Ecto neural progenitor cell (in vitro differentiated cells): ENCODE measurements around the gene PTX4.

Experiments
- DNase-seq: peaks from one replicate; pipeline ENCODE4 v3.0.0-alpha.2; 2018; ENCODE audit warnings: low spot score

The PTX4 gene

DNA sequence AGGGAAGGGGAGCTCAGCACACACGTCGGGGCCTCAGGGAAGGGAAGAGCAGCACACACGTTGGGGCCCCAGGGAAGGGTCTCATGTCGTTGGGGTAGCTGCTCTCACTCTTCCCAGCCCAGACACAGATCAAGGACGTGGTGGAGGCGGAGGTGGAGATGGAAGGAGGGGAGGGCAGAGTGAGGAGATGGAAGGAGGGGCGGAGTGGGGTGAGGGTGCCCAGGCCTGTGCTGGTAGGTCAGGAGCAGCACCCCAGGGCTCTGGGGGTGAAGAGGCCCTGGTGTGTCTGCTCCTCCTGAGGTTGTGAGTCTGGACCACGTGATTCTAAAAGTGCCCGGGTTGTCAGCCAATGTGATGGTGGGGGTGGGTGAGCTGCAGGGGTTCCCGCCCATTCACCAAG is 28.8 kb downstream of the PTX4 start:
- no peak for DNase-seq

DNA sequence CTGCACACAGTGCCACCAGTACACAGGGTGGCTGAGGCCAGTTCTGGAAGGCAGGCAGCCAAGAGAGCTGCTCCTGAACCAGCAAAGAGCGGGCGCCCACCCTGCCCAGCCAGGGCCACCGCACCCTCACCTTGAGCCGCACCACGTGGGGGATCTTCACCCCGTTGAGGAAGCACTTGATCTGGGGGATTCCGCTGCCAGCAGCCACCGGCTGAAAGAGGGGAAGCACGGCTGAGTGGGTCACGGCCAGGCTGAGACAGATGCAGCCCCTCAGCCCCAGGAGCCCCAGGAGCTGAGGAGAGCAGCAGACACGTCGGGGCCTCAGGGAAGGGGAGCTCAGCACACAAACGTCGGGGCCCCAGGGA is 29.8 kb downstream of the PTX4 start:
- DNase-seq = no peak

DNA sequence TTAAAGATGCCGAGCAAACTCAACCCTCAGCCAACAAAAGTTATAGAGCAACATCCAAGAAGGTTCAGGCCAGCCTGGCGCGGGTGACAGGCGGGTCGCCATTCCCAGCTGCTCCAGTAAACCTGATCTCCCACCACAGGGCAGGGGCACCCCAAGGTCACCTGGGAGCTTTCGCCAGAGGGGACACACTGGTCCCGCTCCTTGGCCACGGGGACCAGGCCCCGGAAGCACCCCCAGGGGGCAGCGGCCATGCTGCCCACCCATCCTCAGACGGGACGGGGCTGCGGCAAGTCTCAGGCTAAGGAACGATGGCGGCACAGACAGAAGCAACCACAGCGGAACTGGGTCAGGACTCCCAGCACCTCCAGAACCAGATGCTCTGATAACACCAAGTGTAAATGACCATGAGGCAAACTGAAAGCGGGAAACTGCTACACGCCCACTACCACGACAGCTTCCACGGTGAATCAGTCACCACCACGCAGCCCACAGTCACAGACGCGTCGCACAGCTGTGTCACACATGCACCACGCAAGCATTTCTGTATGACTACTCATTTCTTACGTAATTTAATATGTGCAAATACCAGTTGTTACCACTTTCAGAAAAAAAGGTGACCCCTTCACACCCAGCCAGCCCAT is 30.3 kb downstream of the PTX4 start:
- DNase-seq = no peak

DNA sequence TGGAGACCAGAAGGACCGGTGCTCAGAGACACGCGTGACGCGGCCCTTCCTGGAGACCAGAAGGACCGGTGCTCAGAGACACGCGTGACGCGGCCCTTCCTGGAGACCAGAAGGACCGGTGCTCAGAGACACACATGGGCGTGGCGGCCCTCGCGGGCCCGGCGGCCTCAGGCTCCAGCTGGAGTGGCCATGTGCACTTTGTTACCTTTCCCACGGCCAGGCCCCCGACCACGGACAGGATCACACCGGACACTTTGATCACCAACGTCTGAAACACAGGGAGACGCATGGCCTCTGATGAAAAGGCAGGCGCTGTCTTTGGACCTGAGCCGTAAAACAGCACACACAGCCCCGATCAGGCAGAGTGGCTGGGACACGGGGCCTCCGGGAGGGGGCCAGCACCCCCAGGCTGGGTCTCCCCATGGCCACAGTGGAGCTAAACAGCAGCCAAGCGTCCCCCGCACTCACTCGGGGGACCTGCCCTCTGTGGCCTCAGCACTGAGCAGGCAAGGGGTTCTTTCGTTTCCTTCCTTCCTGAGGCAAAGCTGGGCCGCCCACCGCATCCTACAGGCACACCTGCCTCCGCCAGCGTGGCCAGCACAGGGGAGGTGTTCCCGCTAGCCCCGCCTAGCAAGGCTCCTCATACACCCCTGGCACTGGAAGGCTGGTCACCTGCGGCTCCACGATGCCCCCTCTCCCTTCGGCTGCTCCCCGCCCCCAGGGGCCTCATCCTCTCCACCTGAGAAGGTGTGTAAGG is 31.1 kb downstream of the PTX4 start:
- no peak for DNase-seq

DNA sequence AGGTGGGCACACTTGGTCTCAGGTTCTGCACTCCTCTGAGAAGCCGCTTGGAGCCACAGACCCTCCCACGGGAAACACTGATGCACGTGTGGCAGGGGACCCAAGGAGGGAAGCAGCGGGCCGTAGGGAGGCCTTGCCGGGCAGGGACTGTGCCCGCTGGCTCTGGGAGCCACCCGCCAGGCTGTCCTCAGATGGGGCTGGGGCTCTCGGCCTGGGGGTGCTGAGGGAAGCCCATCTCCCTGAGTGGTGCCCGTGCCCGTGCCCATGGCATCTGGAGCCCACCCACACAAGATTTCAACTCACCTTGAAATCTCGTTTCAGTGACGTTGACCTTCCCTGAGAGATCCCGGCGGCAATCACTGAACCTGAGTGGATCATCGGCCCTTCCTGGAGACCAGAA is 31.8 kb downstream of the PTX4 start:
- no peak for DNase-seq

DNA sequence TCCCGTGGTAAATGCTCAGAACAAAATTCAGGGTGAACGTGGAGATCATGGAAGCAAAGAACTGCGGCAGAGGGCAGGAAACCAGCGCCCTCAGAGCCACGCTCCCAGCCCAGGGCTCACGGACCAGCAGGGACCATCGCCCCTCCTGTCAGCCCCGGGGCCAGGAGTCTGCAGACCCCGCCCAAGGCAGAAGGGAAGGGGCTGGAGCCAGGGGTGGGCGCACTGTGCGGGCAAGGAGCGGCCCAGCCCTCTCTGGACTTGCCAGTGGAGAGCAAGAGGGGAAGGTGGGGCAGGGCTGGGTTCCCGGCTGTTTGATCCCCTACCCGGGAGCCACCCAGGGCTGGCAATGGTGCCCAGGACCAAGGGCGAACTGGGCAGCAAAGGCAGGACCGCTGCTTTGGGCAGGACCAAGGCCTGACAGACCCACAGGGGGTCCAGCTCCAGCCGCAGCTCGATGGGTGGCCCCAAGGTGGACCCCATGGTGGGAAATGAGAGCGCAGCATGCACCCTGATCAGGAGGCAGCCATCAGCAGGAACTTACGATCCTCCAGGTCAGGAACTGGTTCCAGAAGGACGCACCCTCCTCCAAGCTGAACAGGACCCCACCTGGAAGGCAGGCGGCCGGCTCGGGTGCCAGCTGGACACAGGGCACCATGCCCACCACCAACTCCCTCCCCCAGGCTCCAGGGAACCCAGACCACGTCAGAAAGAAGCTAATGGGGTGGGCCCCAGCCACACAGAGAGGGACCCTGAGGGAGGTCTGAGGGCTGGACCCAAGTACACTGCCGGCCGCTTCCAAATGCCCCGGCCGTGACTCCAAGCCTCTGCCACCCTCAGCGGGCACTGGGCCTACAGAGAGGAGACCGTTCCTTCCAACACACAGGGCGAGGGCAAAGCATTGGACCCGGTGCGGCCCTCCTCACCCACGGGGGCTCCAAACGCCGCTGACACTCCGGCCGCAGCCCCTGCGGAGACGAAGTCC is 33.3 kb downstream of the PTX4 start:
- DNase-seq = no peak

DNA sequence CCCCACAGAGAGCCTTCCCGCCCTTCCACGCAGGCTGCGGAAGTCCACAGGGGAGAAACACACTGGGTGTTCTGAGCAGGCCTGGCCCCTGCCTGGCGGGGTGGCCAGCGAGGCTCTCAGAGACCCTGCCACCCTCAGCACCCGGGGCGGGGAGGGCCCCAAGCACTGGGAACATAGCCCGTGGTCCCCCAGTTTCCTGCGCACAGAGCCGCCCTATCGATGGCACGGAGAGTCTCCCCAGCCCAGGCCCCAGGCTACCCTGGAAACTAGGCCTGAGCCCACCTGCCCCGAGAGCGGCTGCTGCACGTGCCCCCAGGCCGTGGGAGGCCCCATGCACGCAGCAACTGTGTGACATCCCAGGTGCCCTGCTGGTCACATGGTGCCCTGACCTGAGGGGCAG is 34.2 kb downstream of the PTX4 start:
- DNase-seq = no peak

DNA sequence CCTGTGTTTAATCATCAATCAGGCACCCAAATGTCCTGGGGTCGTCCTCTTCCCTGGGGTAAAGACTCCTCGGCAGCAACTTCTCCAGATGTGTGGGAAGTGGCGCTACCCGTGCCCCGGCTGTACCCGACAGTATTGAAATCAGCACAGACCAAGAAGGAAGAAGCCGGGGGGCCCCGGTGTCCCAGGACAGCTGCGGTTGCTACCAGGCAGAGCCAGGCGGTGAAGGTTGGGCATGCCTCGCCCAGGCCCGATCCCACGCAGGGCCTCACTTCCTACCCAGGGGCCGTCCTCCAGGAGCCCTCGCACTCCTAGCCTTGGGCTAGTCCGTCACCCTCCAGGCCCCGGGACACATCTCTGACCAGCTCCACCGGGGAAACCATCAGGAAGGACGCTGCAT is 35.4 kb downstream of the PTX4 start:
- DNase-seq = no peak

DNA sequence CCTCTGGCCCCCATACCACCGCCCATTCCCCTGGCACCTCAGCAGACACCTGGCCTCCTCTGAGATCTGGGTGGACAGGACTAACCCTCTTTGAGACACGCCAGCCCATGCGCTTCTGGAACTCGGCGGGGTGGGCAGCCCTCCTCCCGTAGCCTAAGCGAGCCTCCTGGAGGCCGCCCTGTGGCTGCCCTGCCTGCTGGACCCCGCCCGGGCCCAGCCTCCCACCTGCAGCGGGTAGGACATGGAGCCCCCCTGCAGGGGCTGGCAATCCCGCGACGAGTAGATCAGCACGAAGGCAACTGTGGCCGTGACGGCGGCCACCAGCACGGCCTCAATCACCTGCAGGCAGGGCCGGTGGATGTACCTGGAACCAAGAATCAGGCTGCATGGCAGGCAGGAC is 36.2 kb downstream of the PTX4 start:
- DNase-seq = no peak

DNA sequence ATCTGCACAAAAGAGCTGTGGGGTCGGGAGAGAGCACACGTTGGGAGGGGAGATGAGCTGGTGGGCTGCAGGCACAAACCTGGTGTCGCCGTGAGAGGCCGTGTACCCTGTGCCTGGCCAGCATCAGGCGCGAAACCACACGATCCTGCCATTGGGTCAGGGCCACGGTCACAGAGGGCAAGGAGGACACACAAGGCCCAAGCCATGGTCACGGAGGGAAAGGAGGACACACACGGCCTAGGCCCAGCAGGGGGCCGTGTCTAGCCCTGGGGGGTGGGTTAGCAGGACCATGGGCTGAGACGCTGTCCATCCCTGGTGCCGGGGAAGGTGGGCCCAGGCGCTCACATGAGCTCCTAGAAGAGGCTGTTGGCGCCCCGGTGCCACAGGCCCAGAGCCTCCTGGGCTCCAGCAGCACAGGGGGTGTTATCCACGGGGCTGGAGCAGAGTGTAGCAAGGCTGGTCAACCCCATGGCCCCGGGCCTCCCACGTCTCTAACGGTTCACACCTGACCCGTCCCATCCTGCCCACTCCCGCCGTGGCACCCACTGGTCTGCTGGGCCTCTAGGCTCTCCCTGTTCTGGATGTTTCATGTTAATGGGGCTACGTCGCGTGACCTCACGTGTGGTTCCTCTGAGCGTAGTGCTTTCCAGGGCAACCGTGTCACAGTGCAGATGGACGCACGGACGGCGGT is 36.9 kb downstream of the PTX4 start:
- no peak for DNase-seq

DNA sequence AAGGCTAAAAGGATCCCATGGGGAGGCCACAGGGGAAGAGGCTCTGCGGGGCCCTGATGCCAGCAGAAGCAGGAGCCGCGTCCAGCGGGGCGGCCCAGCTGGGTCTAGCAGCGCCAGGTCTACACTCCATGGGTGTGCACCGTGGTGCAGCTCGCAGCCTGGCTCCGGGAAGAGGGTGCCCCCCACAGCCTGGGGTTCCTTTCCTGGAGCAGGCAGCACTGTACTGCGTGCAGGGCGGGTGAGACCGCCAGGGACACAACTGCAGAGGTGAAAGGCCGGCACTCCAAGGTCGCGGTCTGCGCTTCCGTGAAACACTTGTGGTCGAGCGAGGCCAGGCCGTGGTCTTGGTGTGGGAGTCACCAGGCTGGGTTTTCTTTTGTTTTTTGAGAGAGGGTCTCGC is 37.9 kb downstream of the PTX4 start:
- DNase-seq = no peak

DNA sequence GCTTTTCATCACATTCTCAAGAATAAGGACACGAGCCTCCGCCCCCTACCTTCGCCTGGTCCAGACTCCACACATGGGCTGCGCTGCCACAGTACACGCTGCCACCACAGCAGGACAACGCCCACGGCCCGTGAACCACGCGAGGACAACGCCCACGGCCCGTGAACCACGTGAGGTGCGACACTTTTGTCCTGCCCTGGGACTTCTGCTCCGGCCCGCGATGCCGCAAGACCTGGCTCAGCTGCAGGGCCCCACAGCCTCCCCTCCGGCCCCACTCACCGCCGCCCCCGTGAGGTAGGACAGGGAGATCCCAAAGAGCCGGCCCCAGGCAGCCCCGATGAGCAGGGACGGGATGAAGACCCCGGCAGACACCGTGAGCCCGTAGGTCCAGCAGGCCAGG is 38.5 kb downstream of the PTX4 start:
- DNase-seq = no peak

DNA sequence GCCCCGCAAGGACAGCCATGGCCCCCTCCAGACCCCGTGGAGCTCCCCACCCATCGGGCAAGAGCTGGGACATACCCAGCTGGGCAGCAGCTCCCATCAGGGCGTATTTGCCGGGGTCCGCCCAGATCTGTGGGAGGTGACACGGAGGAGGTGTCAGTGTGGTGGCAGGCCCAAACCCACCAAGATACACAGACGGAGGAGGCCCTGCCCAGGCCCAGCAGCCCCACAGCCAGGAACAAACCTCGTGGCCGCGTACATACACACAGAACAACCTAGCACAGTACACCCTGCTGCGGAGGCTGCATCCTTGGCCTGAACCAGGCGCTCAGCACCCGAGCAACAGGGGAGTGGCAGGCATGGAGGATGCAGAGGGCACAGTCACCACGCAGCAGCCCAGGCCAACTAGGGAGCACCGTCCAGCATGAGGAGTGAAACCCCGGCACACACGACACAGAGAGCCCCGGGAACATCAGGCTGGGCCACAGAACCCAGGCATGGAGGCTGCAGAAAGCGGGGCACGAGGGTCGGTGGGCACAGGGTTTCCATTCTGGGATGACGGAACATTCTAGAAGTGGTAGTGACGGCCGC is 39.4 kb downstream of the PTX4 start:
- DNase-seq = no peak

DNA sequence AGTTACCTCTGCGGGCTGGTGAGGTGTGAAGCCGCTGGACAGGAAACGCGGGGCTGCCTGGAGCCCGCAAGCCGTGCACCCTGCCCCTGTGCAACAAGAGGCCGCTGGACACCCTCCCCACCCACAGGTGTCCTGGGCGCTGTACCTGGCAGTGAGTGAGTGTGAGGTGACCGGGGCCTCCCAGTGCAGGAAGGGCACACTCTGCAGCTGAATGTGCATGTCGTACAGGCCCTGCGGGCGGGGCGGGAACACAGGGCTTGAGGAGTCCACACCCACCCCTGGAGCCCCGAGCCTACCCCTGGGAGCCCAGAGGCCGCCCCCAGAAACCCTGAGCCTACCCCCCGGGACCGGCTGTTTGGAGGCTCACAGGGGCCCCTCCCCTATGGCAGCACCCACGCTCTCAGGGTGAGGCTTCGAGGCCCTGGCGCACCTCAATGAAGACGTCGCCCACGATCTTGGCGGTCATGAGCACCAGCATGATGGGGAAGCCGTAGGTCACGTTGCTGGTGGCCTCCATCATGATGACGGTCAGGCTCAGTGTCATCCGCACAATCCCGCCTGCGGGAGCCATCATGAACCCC is 40.1 kb downstream of the PTX4 start:
- DNase-seq = no peak

DNA sequence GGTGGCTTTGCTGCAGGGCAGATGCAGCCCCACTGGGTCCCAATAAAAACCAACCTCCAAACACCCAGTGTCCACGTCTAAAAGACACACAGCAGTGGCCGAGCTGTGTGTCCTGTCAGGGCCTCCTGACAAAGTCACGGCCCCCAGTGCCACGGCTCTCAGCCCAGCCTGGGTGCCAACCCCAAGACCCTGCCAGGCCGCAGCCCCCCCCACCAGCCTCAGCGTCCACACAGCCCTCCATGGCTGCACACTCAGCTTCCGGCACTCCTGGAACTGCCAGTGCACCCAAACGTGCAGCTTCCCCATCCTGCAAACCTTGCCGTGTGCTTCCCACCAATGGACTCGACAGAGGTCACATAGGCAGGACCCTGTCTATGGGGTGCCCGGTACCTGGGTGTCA is 40.8 kb downstream of the PTX4 start:
- no peak for DNase-seq

DNA sequence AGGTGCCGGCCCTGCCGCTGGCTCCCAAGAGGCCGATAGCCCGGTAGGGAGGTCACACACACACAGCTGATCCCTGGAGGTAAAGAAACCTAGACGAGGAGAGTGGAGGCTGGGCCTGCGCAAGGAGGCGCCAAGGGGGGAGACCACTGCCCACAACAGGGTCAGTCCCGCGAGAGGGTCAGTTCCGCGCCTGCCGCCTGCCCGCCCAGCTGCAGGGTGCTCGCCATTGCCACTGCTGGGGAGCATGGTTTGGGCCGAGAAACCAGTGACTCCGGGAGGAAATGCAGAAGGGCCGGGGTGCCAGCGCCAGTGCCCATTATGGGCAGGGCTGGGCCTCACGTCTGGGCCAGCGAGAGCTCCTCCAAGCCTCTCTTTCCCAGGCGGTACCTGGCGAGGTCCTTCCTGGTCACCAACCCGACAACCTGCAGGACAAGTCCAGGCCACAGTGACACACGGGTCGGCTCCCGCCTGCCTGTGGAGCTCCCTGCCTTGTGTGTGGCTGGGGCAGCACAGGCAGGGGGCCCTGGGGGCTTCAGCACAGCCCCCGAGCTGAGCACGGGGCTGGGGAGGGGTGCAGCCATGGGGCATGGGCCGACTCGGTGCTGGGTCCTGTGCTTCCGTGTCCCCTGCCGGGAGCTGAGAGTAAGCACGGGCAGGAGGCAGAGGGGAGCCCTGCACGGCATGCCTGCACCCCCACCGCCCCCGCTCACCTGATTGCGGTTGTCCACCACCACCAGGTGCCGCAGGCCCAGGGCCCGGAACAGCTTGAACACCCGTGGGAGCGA is 42.3 kb downstream of the PTX4 start:
- DNase-seq = no peak

DNA sequence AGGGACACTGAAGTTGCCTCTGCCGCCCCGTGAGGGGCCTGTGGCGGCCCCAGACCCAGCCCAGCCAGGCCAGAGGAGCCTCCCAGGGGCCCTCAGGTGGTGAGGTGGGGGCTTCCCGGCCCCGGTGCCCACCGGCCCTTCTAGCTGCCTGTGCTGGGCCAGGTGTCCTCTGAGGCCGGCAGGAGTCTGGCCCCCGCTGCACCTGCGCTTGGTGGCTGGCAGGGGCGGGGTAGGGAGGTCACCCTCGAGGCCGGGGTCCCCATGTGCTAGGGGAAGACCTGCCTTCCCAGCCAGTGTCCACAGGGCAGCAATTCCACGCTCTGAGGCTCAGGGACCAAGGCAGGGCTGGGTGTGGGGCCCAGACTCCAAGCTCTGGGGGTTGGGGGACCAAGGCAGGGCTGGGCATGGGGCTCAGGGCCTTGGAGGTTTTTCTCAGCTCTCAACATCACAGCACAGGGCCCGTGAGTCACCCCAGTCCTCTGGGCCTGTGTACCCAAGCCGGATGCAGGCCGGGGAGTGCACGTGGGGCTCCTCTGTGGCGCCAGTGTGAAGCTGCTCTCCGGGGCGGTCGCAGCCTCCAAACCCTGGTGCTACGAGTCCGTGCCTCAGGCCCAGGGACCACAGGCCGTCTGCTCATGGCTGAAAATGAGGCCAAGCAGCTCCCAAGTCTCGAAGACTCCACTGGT is 43.1 kb downstream of the PTX4 start:
- no peak for DNase-seq

DNA sequence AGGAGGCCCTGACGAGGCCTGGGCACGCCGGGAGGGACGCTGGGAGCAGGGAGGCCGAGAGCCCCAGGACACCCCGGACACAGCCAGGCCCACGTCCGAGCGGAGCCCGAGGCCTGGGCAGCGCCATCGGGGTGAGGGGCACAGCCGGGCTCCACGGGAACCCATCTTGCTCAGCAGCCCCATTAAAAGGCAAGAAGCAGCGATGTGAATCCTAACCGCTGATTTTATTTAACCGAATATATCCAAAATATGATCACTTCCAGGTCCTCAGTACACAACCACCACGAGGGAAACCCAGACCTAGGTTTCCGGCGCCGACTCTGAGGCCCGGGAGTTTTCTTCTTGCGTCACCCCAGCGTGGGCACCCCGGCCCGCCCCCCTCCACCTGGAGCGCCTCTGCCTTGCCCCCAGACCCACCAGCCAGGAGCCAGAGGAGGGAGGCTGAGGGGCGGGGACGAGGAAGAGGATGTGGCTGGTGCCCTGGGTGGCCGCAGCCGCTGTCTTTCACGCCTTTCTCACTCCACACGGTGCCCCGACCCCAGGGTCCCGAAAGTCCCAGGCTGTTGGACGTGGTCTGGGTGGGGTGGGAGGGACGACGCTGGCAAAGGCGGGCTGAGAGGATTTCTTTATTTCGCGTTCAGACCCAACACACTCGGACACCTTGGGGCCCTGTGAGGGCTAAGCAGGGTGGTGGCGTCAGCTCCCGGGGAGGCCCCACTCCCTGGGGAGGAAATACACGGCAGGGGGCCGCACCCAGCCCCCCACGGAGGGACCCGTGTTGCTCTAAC is 43.8 kb downstream of the PTX4 start:
- DNase-seq = no peak

DNA sequence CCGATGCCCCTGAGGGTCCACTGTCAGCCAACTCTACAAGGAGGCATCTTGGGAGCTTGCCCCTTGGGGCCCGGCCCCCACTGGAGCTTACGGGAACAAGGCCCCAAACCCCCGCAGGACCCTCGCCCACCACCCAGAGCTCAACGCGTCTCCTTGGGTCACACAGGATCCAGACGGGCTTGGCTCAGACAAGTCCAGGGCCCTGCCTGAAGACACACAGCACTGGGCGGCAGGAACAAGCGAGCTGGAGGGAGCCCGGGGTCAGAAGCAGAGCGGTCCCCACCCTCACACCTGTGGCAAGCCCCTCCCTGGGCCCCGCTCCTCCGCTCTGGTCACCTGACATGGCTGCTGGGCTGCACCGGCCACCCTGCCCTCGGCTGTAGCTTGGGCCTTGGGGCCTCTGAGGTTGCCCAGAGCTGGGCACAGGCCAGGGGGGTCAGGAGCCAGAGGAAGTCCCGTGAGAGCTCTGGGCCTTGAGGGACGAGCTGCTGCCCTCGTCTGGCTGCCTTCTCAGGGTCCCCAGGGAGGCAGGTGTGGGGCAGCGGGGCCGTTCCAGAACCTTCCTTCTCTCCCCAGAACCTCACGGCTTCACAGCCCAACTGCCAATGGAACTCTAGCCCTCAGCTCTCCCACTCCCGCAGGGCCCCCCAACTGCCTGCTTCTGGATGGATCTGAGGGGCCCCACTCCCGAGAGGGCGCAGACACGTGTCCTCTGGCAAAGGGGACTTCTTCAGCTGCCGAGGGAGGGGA is 44.6 kb downstream of the PTX4 start, which contains the start of gene CCDC154:
Gene CCDC154 (minus strand): TSS at position 577 of the 750 bp plus-strand sequence. CDS start 234 bp downstream, at position 343.
- DNase-seq = no peak
